Cardiac septum (tissue), 1 donor: ENCODE data around the gene TTYH3. TPM values are rescaled to one million over a fixed set of nuclear protein-coding genes. Genes with fewer than 3 reads are reported as not detected.
"Not testable (repeated sequence)": the region's sequence is repeated elsewhere in the genome, so short reads cannot be mapped to it uniquely, and the experiment has no call there.

Experiments used
- DNase-seq: peaks from one replicate; pipeline ENCODE4 v3.0.0-alpha.2; 2020; ENCODE audit warnings: low spot score
- intact Hi-C: fragments of 100-400 bp; cut with DNase I; formaldehyde crosslinking; loops from one replicate; pipeline ENCODE4 v1.14.0; 2022
- total RNA-seq: library from RNA; stranded (reverse); fragmentation: NEBNext Ultra II Directional; extraction: Animal tissue kit (Norgen Biotek cat#: 25700); gene quantifications from one replicate; pipeline ENCODE4 v1.2.1, GENCODE V29; 2021
- donor health status: DM: no; HTN: no; CAD: no.

Gene TTYH3
- total RNA-seq, 1 donor from 2014 or later, result 17.1 TPM

- intact Hi-C loops, DNase-seq: not testable (repeated sequence)
Measured at GRCh38 chr7:2676576-2676975, 44.8 kb downstream of the TTYH3 start.

GRCh38 chr7:2678454-2678853, 46.7 kb downstream of the TTYH3 start:
- DNase-seq, intact Hi-C loops: not testable (repeated sequence)

DNA sequence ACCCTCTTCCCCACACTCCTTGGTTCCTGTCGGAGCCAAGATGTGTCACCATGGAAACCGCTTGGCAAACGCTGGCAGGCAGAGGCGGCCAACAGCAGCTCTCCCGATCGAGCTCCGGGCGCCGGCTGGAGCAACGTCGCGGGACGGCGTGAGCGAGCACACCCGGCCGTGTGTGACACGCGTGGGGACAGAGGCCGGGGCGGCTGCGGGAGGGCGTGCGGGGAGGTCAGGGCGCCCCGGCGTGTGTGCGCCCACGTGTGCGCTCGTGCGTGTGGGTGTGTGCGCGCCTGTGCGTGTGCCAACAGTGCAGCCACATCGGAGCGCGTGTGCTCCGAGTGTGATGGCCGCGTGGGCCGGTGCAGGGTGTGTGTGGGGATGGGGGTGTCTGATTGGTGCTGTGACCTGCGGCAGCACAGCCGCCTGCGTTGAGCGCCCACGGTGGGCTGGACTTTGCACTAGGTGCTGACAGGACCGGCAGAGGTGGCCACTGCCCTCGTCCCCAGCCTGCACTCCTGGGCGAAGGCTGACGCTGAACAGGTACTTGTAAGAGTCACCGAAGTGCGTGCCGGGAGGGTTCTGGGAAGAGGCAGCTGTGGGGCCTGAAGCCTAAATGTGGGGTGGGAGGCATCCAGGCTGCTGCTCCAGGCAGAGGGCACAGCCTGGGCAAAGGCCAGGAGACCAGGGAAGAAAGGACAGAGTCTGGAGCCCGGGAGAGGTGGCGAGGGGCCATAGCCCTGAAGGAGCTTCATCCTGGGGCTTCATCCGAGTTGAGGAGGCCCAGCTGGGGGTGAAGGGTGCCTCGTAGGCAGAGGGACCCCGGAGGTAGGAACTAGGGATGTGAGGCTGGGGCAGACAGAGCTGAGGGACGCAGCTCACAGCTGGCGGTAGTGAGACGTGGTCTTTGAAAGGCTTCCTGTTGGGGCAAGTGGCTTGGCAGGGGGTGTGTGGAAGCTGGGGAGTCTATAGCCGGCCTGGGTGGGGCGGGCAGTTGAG, 47.6 kb downstream of the TTYH3 start:
- intact Hi-C loops, result loop anchor here (2.0 to 5.0 kb wide), 2 partner anchors 111 to 227 kb away; no protein-coding TSS in a partner anchor
- DNase-seq, result not testable (repeated sequence)

- DNase-seq, result no peak
- intact Hi-C loops, result loop anchor here (2.0 to 5.0 kb wide), 2 partner anchors 111 to 228 kb away; no protein-coding TSS in a partner anchor
Measured at GRCh38 chr7:2680256-2680655, 48.5 kb downstream of the TTYH3 start.

DNA sequence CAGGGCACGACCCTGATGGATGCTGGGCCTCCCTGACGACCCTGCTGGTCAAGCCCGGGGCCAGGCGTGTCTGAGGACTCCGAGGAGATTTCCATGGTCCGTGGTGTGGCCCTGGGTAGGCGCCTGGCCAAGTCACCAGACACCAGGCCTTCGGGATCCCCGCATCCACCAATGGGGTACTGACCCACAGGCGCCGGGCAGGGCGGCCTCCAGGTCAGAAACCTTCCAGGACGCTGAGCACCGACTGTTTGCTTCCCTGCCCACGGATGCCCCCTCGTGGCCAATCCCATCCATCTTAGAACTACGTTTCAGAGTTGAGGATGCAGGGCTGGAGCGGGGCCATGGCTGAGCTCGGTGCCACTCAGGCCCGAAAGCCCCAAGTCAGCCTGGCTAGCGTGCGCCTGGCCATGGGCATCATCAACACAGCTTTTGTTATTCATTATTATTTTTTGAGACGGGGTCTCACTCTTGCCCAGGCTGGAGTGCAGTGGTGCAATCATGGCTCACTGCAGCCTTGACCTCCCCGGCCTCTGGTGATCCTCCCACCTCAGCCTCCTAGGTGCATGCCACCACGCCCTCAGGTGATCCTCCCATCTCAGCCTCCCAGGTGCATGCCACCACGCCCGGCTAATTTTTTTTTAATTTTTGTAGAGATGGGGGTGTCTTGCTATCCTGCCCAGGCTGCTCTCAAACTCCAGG, 49.2 kb downstream of the TTYH3 start:
- intact Hi-C loops, result loop anchor here (2.0 to 5.0 kb wide), 2 partner anchors 112 to 229 kb away; no protein-coding TSS in a partner anchor

GRCh38 chr7:2681929-2682799, 50.4 kb downstream of the TTYH3 start:
- intact Hi-C loops, result loop anchor here (2.0 to 5.0 kb wide), 2 partner anchors 113 to 230 kb away; no protein-coding TSS in a partner anchor
- DNase-seq, result no peak

More for the DNA sequence above, 49.2 kb downstream of the TTYH3 start:
- DNase-seq, result peak; percentile 91

GRCh38 chr7:2684501-2684900, 52.7 kb downstream of the TTYH3 start:
- no peak for DNase-seq
- intact Hi-C loops, result loop anchor here (5.0 kb wide), 1 partner anchor 232 kb away; no protein-coding TSS in a partner anchor

GRCh38 chr7:2686101-2686500, 54.3 kb downstream of the TTYH3 start:
- no peak for DNase-seq
- intact Hi-C loops, result no loop called here

DNA sequence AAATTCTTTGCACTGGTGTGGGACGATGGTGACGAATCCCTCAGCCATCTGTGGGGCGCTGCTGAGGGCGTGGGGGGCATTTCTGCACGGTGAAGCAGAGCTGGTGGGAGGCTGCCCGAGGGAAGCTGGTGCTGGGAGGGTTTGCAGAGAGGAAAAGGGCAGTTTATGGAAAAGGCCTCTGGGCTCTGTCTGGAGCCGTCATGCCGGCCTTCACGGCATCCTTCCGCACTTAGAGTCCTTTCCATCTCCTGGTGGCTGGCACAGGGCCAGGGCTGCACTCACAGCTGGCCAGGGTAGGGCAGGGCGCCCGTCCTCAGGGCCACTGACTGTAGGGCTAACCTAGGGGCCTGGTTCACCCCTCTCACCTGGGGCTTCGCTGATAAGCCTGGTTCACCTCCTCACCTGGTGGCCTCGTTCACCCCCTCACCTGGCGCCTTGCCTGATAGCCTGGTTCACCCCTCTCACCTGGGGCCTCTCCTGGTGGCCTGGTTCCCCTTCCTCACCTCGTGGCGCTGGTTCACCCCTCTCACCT, 55.6 kb downstream of the TTYH3 start:
- intact Hi-C loops, result no loop called here

GRCh38 chr7:2687881-2688318, 56.1 kb downstream of the TTYH3 start, which contains the start of gene AMZ1:
AMZ1 (plus strand) TSS chr7:2688202; CDS start chr7:2700452, 12,250 bp downstream.
- DNase-seq, result no peak
- intact Hi-C loops, result no loop called here

More for the DNA sequence above, 55.6 kb downstream of the TTYH3 start:
- DNase-seq, result no peak

DNA sequence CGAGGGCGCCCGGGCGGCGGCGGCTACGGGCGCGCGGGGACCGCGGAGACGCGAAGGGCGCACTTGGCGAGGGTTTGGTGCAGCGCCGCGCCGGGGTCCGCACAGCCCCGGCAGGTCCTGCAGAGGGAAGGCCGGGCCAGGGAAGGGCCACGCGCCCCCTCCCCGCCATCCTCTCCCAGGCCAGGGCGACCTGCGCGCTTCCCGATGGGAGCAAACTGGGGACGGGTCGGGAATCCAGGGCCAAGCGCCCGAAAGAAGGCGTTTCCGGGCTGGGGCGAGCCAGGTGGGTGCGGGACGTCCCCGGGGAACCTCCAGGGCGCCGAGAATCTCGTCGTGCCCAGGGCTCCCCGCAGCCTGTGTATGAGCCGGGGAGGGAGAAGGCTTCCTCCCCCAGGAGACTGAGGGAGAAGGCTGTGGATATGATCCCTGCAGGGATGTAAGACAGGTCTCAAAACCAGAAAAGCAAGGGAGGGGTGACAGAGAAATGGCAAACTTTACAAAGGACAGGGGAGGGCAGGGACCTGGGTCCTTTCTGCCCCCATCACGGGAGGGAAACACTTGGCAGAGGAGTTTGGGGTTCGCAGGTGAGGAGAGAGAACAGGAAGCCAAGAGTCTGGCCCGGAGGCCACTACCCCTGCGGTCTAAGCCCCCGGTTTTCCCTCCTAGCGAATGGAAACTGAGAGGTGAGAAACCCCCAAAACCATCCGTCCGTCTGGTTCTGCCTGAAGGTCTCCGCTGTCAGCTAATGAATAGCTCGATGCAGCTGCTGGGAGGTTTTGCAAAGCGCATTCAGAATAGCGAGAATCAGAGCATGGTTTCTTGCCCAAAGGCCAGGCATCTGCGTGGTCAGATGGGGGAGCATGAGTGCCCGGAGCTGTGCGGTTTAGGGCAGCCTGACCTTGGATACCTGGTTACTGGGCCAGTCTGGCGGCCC, 56.9 kb downstream of the TTYH3 start:
- intact Hi-C loops, result no loop called here

GRCh38 chr7:2689343-2689847, 57.6 kb downstream of the TTYH3 start:
- no peak for DNase-seq
- intact Hi-C loops, result no loop called here

More for the DNA sequence above, 56.9 kb downstream of the TTYH3 start:
- no peak for DNase-seq

DNA sequence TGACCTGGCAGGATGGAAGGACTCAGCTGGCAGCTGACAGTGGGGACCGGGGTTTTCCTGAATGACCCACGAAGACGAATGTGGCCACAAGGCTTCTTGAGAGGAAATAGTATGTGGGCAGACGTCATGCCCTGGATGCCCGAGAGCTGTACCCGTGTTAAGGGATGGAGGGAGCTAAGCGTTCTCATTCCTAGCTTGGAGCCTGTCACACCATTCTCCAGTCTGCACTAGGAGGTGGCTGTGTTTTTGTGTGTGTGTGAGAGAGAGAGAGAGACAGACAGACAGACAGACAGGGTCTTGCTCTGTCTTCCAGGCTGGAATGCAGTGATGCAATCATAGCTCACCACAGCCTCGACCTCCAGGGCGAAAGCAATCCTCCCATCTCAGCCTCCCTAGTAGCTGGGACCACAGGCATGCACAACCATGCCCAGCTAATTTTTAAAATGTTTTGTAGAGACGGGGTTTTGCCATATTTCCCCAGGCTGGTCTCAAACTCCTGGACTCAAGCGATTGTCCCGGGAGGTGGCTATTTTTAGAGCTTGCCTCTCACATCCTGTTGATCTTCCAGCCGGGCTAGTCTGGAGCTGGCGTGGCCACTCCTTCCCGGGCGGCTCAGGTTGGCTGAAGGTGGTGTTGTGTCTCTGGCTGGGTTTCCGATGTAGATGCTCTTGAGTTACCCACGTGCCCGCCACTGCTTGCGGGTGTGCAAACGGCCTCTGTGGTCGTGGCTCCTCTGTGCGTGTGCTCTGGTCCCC, 58.3 kb downstream of the TTYH3 start:
- intact Hi-C loops, result no loop called here
- DNase-seq, result no peak

- no peak for DNase-seq
- intact Hi-C loops, result no loop called here
Measured at GRCh38 chr7:2691011-2691707, 59.4 kb downstream of the TTYH3 start.

GRCh38 chr7:2691932-2692439, 60.2 kb downstream of the TTYH3 start:
- intact Hi-C loops, DNase-seq: not testable (repeated sequence)

DNA sequence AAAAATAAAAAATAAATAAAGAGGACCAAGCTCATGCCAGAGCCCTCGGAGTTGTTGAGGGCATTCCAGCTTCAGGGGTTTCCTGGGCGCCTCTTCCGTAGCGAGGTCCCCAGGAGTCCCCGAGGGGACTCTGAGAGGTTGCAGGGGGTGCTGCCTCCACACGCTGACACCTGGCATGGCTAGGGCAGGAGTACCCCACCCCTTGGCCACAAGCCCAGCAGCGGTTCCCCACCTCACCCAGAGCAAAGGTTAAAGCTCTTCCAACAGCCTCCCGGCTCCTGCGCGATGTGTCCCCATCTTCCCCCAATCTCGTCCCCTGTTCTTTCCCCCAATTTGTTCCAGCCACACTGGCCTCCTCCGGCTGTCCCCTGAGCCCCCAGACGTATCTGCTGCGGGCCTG, 60.8 kb downstream of the TTYH3 start:
- intact Hi-C loops, result no loop called here
- DNase-seq, result no peak
